HepG2 (cell line): ENCODE measurements around the gene VTI1B. TPM values are rescaled to one million over a fixed set of nuclear protein-coding genes. Genes with fewer than 3 reads are reported as not detected.

Experiments used
- EZH2 ChIP-seq: conservative IDR thresholded peaks from 2 replicates; pipeline ENCODE4 v1.6.1; 2012; ENCODE audit warnings: mild to moderate bottlenecking, low read depth, low read length, moderate library complexity
- KDM3A ChIP-seq: IDR thresholded peaks from 2 replicates; pipeline ENCODE4 v1.6.1; 2018; ENCODE audit warnings: low read depth, missing compliant biosample characterization
- KLF12 ChIP-seq: sonication (generic); formaldehyde crosslinking; IDR thresholded peaks from 2 replicates; pipeline ENCODE4 v1.4.0; 2020; ENCODE audit warnings: missing genetic modification reagents, borderline replicate concordance
- STAG1 ChIP-seq: sonication (generic); formaldehyde crosslinking; IDR thresholded peaks from 2 replicates; pipeline ENCODE4 v1.4.0; 2020; ENCODE audit warnings: missing genetic modification reagents
- STAT5B ChIP-seq: sonication (generic); formaldehyde crosslinking; IDR thresholded peaks from 2 replicates; pipeline ENCODE4 v1.4.0; 2020; ENCODE audit warnings: missing genetic modification reagents
- ZBTB7A ChIP-seq: sonication (generic); formaldehyde crosslinking; IDR thresholded peaks from 2 replicates; pipeline ENCODE4 v1.8.0; 2022; ENCODE audit warnings: mild to moderate bottlenecking, missing genetic modification reagents
- ZHX1 ChIP-seq: sonication (generic); formaldehyde crosslinking; IDR thresholded peaks from 2 replicates; pipeline ENCODE4 v1.8.1; 2022; ENCODE audit warnings: low read depth, mild to moderate bottlenecking, missing genetic modification reagents
- ZNF282 ChIP-seq: fragments of 450-650 bp; IDR thresholded peaks from 2 replicates; pipeline ENCODE4 v1.6.1; 2018; ENCODE audit not compliant: partially characterized antibody
- ZNF335 ChIP-seq: sonication (generic); formaldehyde crosslinking; IDR thresholded peaks from 2 replicates; pipeline ENCODE4 v1.4.0; 2020; ENCODE audit warnings: missing genetic modification reagents
- ZNF513 ChIP-seq: sonication (generic); formaldehyde crosslinking; conservative IDR thresholded peaks from 2 replicates; pipeline ENCODE4 v1.5.0; 2020; ENCODE audit warnings: missing genetic modification reagents
- polyA plus RNA-seq, 8 experiments: library from polyadenylated mRNA; depleted of rRNA in 3 of 8; stranded (reverse) in 7 of 8; unstranded in 1 of 8; fragments of >200 nt; fragmentation: Illumina TruSeq in 4 of 8; extraction: Trizol in 4 of 8; gene quantifications; 2 replicates each; pipeline versions ENCODE4 v1.2.1 to v1.2.3, GENCODE V29; 2011 to 2016; ENCODE audit warnings: low read depth in 4 of 8, missing spikeins in 1 of 8, mixed read lengths in 1 of 8; ENCODE audit not compliant: insufficient read depth in 1 of 8
- total RNA-seq, 5 experiments: library from RNA; depleted of rRNA; stranded (reverse); fragments of >200 nt; fragmentation: Illumina TruSeq; extraction: Trizol; gene quantifications; 2 replicates each; pipeline ENCODE4 v1.2.3, GENCODE V29; 2016; ENCODE audit warnings: low read depth in 1 of 5
- TF ChIP-seq, protein P1 (sequence below), 2 experiments: IDR thresholded peaks; 2 replicates each; pipeline ENCODE4 v1.6.1; 2011 to 2012; ENCODE audit warnings: low read length in 2 of 2, borderline replicate concordance in 1 of 2, low read depth in 1 of 2, mild to moderate bottlenecking in 1 of 2, moderate library complexity in 1 of 2
- TF ChIP-seq, protein P2 (sequence below): sonication (generic); formaldehyde crosslinking; IDR thresholded peaks from 2 replicates; pipeline ENCODE4 v1.4.0; 2020; ENCODE audit warnings: missing genetic modification reagents
- TF ChIP-seq, protein P3 (sequence below): sonication (generic); formaldehyde crosslinking; IDR thresholded peaks from 2 replicates; pipeline ENCODE4 v1.5.1; 2020; ENCODE audit warnings: missing genetic modification reagents, mild to moderate bottlenecking, borderline replicate concordance

The VTI1B gene
- total and polyA plus RNA-seq, 2 of the 13 experiments (the other 11 are each of a cell fraction or from before 2014, with no cell fraction given): 39.0 to 103 TPM

DNA sequence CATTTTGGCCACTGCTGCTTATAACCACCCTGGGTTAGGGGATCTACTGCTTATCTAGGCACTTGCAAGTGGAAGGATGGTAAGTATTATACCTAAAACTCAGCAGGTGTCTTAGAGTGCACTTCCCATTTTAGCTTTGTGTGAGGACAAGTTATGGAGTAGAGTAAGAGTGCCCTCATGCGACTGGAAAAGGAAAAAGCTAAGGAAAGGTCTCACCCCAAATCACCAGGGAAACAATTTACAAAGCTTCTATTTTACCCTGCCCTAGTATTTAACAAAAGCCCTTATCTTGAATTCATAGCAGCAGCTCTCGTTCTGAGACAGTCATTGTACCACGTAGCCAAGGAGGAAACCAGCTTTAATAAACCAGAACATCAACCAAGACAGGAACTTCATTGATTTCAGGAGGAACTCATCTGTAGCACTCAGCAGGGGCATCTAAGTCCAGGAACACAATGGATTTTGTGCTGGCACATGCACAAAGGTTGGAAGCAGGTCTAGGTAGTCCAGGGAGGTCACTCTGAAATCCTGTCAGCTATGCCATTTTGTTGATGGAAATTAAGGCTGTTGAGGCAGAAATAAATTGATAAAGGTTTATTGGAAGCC is 30.2 kb upstream of the VTI1B start (continued):
- TF ChIP-seq ZNF513 (CRISPR knock-in tag) (no peak), STAG1 (CRISPR knock-in tag) (peak; percentile 85), KLF12 (no peak), ZHX1 (CRISPR knock-in tag) (no peak), ZBTB7A (CRISPR knock-in tag) (no peak), EZH2 (no peak), ZNF335 (CRISPR knock-in tag) (0 out of 2 replicates have a peak, but pooled peaks have one; percentile 43), STAT5B (CRISPR knock-in tag) (no peak), ZNF282 (no peak), KDM3A (CRISPR knock-in tag) (no peak)
- TF ChIP-seq, protein P1, sequence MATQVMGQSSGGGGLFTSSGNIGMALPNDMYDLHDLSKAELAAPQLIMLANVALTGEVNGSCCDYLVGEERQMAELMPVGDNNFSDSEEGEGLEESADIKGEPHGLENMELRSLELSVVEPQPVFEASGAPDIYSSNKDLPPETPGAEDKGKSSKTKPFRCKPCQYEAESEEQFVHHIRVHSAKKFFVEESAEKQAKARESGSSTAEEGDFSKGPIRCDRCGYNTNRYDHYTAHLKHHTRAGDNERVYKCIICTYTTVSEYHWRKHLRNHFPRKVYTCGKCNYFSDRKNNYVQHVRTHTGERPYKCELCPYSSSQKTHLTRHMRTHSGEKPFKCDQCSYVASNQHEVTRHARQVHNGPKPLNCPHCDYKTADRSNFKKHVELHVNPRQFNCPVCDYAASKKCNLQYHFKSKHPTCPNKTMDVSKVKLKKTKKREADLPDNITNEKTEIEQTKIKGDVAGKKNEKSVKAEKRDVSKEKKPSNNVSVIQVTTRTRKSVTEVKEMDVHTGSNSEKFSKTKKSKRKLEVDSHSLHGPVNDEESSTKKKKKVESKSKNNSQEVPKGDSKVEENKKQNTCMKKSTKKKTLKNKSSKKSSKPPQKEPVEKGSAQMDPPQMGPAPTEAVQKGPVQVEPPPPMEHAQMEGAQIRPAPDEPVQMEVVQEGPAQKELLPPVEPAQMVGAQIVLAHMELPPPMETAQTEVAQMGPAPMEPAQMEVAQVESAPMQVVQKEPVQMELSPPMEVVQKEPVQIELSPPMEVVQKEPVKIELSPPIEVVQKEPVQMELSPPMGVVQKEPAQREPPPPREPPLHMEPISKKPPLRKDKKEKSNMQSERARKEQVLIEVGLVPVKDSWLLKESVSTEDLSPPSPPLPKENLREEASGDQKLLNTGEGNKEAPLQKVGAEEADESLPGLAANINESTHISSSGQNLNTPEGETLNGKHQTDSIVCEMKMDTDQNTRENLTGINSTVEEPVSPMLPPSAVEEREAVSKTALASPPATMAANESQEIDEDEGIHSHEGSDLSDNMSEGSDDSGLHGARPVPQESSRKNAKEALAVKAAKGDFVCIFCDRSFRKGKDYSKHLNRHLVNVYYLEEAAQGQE (IDR thresholded peaks at IDR 0.05; ENCODE audit: borderline replicate concordance in 1 of 2, low read depth in 1 of 2, low read length in 2 of 2): no peak
- TF ChIP-seq, protein P2, sequence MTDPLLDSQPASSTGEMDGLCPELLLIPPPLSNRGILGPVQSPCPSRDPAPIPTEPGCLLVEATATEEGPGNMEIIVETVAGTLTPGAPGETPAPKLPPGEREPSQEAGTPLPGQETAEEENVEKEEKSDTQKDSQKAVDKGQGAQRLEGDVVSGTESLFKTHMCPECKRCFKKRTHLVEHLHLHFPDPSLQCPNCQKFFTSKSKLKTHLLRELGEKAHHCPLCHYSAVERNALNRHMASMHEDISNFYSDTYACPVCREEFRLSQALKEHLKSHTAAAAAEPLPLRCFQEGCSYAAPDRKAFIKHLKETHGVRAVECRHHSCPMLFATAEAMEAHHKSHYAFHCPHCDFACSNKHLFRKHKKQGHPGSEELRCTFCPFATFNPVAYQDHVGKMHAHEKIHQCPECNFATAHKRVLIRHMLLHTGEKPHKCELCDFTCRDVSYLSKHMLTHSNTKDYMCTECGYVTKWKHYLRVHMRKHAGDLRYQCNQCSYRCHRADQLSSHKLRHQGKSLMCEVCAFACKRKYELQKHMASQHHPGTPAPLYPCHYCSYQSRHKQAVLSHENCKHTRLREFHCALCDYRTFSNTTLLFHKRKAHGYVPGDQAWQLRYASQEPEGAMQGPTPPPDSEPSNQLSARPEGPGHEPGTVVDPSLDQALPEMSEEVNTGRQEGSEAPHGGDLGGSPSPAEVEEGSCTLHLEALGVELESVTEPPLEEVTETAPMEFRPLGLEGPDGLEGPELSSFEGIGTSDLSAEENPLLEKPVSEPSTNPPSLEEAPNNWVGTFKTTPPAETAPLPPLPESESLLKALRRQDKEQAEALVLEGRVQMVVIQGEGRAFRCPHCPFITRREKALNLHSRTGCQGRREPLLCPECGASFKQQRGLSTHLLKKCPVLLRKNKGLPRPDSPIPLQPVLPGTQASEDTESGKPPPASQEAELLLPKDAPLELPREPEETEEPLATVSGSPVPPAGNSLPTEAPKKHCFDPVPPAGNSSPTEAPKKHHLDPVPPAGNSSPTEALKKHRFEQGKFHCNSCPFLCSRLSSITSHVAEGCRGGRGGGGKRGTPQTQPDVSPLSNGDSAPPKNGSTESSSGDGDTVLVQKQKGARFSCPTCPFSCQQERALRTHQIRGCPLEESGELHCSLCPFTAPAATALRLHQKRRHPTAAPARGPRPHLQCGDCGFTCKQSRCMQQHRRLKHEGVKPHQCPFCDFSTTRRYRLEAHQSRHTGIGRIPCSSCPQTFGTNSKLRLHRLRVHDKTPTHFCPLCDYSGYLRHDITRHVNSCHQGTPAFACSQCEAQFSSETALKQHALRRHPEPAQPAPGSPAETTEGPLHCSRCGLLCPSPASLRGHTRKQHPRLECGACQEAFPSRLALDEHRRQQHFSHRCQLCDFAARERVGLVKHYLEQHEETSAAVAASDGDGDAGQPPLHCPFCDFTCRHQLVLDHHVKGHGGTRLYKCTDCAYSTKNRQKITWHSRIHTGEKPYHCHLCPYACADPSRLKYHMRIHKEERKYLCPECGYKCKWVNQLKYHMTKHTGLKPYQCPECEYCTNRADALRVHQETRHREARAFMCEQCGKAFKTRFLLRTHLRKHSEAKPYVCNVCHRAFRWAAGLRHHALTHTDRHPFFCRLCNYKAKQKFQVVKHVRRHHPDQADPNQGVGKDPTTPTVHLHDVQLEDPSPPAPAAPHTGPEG (CRISPR knock-in tag): no peak
- TF ChIP-seq, protein P3, sequence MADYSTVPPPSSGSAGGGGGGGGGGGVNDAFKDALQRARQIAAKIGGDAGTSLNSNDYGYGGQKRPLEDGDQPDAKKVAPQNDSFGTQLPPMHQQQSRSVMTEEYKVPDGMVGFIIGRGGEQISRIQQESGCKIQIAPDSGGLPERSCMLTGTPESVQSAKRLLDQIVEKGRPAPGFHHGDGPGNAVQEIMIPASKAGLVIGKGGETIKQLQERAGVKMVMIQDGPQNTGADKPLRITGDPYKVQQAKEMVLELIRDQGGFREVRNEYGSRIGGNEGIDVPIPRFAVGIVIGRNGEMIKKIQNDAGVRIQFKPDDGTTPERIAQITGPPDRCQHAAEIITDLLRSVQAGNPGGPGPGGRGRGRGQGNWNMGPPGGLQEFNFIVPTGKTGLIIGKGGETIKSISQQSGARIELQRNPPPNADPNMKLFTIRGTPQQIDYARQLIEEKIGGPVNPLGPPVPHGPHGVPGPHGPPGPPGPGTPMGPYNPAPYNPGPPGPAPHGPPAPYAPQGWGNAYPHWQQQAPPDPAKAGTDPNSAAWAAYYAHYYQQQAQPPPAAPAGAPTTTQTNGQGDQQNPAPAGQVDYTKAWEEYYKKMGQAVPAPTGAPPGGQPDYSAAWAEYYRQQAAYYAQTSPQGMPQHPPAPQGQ: no peak
